Measurements from ENCODE around the gene DDAH1.

DDAH1 gene

GRCh38 chr1:85386068-85386722 lies 78.8 kb downstream of the DDAH1 start:
- DNase-seq = no peak

- no peak for DNase-seq
These were observed 85.5 kb downstream of the DDAH1 start for GRCh38 chr1:85379203-85380136.

GRCh38 chr1:85378534-85378933 lies 86.4 kb downstream of the DDAH1 start:
- DNase-seq = no peak

GRCh38 chr1:85376356-85376755 lies 88.6 kb downstream of the DDAH1 start:
- DNase-seq = no peak

- no peak for DNase-seq
These were observed 89.5 kb downstream of the DDAH1 start for GRCh38 chr1:85375493-85375892.

GRCh38 chr1:85374160-85374559 lies 90.8 kb downstream of the DDAH1 start:
- DNase-seq = no peak

GRCh38 chr1:85373378-85373708 lies 91.6 kb downstream of the DDAH1 start:
- DNase-seq = no peak

- no peak for DNase-seq
These were observed 92.1 kb downstream of the DDAH1 start for GRCh38 chr1:85372683-85373377.

GRCh38 chr1:85371021-85371420 lies 93.9 kb downstream of the DDAH1 start:
- DNase-seq = no peak

- DNase-seq = no peak
These were observed 96.7 kb downstream of the DDAH1 start for GRCh38 chr1:85368073-85368770.

- DNase-seq = no peak
These were observed 98.4 kb downstream of the DDAH1 start for GRCh38 chr1:85366391-85367170.

GRCh38 chr1:85365851-85366250 lies 99.1 kb downstream of the DDAH1 start:
- DNase-seq = no peak

- DNase-seq = no peak
These were observed 101.4 kb downstream of the DDAH1 start for GRCh38 chr1:85363521-85363920.

GRCh38 chr1:85363092-85363491 lies 101.9 kb downstream of the DDAH1 start:
- DNase-seq = no peak

- DNase-seq = no peak
These were observed 103.2 kb downstream of the DDAH1 start for GRCh38 chr1:85361606-85362296.

GRCh38 chr1:85360730-85361493 lies 104.0 kb downstream of the DDAH1 start:
- no peak for DNase-seq

GRCh38 chr1:85359874-85360721 lies 104.9 kb downstream of the DDAH1 start:
- DNase-seq = no peak

- no peak for DNase-seq
These were observed 106.1 kb downstream of the DDAH1 start for GRCh38 chr1:85358702-85359438.

GRCh38 chr1:85357817-85358216 lies 107.1 kb downstream of the DDAH1 start:
- no peak for DNase-seq

All from NK-92 treated with Interleukin-12 subunit alpha and Interleukin-12 subunit beta, amount 100 ng/mL, for 24 hours (cell line).